GM23338 (cell line): ENCODE measurements around the gene GARIN3. TPM values are rescaled to one million over a fixed set of nuclear protein-coding genes. Genes with fewer than 3 reads are reported as not detected.

ENCODE experiments used
- EZH2 ChIP-seq: fragments of 200-600 bp; sonication (generic); IDR thresholded peaks from one replicate; pipeline ENCODE4 v1.8.0; 2017; ENCODE audit warnings: antibody characterized with exemption, mild to moderate bottlenecking, low read depth; ENCODE audit not compliant: unreplicated experiment
- NANOG ChIP-seq: IDR thresholded peaks from 2 replicates; pipeline ENCODE4 v1.6.1; 2016; ENCODE audit warnings: antibody characterized with exemption, borderline replicate concordance
- POLR2AphosphoS5 ChIP-seq: IDR thresholded peaks from 2 replicates; pipeline ENCODE4 v1.6.1; 2016; ENCODE audit warnings: antibody characterized with exemption, low read depth
- STAT1 ChIP-seq: IDR thresholded peaks from one replicate; pipeline ENCODE4 v1.6.1; 2016; ENCODE audit warnings: antibody characterized with exemption; ENCODE audit not compliant: unreplicated experiment
- ZNF114 ChIP-seq: fragments of 250-450 bp; sonication (Bioruptor Pico); IDR thresholded peaks from 2 replicates; pipeline ENCODE4 v1.5.0; 2020; ENCODE audit warnings: mild to moderate bottlenecking, moderate library complexity
- polyA plus RNA-seq: library from polyadenylated mRNA; unstranded; fragments of >200 nt; fragmentation: Nextera tagmentation; extraction: Ambion mirVana; gene quantifications from 2 replicates; pipeline ENCODE4 v1.2.1, GENCODE V29; 2016
- total RNA-seq: library from RNA; depleted of rRNA; stranded (reverse); fragments of >200 nt; shearing (Covaris generic); gene quantifications from 2 replicates; pipeline ENCODE4 v1.2.3, GENCODE V29; 2014
- TF ChIP-seq, protein P1 (sequence below): IDR thresholded peaks from one replicate; pipeline ENCODE4 v1.6.1; 2018; ENCODE audit warnings: antibody characterized with exemption; ENCODE audit not compliant: unreplicated experiment
- TF ChIP-seq, protein P2 (sequence below): fragments of 250-450 bp; sonication (Bioruptor Pico); IDR thresholded peaks from 2 replicates; pipeline ENCODE4 v1.5.0; 2020; ENCODE audit warnings: mild to moderate bottlenecking, moderate library complexity

GARIN3 gene
- total and polyA plus RNA-seq, 2 experiments from 2014 or later = not detected

DNA sequence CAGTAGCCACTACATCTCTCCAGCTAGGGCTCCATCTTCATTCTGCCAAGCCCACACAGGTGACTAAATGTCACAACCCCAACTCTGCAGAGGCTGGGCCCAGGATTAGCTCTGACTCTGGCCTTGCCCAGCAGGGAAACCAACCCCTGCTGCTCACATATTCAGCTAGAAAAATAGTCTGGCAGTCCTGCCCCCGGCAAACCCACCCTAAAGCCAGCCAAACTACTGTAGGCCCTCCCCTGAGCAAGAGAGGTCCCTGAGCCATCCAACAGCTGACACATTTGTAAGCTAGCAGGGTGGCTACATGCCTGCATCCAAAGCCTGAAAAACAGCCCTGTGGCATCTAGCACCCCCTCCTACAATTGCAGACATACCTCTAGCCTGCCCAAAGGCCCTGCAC, 46.0 kb downstream of the GARIN3 start (continued):
- TF ChIP-seq, protein P1, sequence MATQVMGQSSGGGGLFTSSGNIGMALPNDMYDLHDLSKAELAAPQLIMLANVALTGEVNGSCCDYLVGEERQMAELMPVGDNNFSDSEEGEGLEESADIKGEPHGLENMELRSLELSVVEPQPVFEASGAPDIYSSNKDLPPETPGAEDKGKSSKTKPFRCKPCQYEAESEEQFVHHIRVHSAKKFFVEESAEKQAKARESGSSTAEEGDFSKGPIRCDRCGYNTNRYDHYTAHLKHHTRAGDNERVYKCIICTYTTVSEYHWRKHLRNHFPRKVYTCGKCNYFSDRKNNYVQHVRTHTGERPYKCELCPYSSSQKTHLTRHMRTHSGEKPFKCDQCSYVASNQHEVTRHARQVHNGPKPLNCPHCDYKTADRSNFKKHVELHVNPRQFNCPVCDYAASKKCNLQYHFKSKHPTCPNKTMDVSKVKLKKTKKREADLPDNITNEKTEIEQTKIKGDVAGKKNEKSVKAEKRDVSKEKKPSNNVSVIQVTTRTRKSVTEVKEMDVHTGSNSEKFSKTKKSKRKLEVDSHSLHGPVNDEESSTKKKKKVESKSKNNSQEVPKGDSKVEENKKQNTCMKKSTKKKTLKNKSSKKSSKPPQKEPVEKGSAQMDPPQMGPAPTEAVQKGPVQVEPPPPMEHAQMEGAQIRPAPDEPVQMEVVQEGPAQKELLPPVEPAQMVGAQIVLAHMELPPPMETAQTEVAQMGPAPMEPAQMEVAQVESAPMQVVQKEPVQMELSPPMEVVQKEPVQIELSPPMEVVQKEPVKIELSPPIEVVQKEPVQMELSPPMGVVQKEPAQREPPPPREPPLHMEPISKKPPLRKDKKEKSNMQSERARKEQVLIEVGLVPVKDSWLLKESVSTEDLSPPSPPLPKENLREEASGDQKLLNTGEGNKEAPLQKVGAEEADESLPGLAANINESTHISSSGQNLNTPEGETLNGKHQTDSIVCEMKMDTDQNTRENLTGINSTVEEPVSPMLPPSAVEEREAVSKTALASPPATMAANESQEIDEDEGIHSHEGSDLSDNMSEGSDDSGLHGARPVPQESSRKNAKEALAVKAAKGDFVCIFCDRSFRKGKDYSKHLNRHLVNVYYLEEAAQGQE = no peak
- TF ChIP-seq, protein P2, sequence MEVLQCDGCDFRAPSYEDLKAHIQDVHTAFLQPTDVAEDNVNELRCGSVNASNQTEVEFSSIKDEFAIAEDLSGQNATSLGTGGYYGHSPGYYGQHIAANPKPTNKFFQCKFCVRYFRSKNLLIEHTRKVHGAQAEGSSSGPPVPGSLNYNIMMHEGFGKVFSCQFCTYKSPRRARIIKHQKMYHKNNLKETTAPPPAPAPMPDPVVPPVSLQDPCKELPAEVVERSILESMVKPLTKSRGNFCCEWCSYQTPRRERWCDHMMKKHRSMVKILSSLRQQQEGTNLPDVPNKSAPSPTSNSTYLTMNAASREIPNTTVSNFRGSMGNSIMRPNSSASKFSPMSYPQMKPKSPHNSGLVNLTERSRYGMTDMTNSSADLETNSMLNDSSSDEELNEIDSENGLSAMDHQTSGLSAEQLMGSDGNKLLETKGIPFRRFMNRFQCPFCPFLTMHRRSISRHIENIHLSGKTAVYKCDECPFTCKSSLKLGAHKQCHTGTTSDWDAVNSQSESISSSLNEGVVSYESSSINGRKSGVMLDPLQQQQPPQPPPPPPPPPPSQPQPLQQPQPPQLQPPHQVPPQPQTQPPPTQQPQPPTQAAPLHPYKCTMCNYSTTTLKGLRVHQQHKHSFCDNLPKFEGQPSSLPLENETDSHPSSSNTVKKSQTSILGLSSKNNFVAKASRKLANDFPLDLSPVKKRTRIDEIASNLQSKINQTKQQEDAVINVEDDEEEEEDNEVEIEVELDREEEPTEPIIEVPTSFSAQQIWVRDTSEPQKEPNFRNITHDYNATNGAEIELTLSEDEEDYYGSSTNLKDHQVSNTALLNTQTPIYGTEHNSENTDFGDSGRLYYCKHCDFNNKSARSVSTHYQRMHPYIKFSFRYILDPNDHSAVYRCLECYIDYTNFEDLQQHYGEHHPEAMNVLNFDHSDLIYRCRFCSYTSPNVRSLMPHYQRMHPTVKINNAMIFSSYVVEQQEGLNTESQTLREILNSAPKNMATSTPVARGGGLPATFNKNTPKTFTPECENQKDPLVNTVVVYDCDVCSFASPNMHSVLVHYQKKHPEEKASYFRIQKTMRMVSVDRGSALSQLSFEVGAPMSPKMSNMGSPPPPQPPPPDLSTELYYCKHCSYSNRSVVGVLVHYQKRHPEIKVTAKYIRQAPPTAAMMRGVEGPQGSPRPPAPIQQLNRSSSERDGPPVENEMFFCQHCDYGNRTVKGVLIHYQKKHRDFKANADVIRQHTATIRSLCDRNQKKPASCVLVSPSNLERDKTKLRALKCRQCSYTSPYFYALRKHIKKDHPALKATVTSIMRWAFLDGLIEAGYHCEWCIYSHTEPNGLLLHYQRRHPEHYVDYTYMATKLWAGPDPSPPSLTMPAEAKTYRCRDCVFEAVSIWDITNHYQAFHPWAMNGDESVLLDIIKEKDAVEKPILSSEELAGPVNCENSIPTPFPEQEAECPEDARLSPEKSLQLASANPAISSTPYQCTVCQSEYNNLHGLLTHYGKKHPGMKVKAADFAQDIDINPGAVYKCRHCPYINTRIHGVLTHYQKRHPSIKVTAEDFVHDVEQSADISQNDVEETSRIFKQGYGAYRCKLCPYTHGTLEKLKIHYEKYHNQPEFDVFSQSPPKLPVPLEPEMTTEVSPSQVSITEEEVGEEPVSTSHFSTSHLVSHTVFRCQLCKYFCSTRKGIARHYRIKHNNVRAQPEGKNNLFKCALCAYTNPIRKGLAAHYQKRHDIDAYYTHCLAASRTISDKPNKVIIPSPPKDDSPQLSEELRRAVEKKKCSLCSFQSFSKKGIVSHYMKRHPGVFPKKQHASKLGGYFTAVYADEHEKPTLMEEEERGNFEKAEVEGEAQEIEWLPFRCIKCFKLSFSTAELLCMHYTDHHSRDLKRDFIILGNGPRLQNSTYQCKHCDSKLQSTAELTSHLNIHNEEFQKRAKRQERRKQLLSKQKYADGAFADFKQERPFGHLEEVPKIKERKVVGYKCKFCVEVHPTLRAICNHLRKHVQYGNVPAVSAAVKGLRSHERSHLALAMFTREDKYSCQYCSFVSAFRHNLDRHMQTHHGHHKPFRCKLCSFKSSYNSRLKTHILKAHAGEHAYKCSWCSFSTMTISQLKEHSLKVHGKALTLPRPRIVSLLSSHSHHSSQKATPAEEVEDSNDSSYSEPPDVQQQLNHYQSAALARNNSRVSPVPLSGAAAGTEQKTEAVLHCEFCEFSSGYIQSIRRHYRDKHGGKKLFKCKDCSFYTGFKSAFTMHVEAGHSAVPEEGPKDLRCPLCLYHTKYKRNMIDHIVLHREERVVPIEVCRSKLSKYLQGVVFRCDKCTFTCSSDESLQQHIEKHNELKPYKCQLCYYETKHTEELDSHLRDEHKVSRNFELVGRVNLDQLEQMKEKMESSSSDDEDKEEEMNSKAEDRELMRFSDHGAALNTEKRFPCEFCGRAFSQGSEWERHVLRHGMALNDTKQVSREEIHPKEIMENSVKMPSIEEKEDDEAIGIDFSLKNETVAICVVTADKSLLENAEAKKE (CRISPR knock-in tag) = no peak
- no peak for TF ChIP-seq POLR2AphosphoS5
- no peak for TF ChIP-seq ZNF114
- TF ChIP-seq EZH2 = no peak
- no peak for TF ChIP-seq NANOG
- no peak for TF ChIP-seq STAT1
